IPS-NIHi11 (cell line): ENCODE results near the gene CAMTA1.
"Not testable (repeated sequence)": the region's sequence is repeated elsewhere in the genome, so short reads cannot be mapped to it uniquely, and the experiment has no call there.

Experiments
- DNase-seq: peaks from one replicate; pipeline ENCODE4 v3.0.0; 2012; ENCODE audit warnings: mixed read lengths, low spot score

The CAMTA1 gene

DNA sequence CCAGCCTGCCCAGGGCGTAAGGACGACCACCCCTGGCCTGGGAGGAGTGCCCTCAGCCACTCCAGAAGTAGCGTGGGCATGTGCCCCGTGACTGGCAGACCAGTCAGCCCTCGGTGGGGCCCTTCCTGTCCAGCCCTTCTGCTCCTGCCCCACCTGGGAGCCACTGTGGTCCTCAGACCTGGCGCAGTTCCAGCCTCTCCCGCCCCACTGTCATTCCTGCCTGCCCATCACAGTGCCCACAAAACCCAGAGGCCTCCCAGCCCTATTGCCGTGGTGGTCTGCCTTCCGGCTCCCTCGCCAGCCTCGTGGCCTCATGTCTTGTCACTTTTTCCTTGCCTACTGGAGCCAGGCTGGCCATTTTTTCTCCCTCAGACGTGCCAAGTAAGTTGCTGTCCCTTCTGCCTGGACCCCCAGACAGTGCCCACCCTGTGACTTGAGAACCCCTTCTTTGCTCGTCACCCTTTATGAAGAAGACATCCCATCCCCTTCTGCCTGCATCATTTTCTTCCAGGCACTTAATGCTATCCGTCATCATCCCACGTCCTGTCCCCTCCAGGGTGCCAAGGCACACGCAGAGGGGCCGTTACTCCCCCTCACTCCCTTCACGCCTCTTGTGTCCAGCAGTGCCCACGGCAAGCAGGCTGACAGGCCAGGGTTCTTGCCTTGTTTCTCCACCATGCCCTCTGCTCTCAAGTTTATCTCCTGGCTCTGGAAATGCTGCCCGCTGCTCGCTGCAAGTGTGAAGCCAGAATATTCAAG, 122.6 kb downstream of the CAMTA1 start:
- DNase-seq = no peak

DNA sequence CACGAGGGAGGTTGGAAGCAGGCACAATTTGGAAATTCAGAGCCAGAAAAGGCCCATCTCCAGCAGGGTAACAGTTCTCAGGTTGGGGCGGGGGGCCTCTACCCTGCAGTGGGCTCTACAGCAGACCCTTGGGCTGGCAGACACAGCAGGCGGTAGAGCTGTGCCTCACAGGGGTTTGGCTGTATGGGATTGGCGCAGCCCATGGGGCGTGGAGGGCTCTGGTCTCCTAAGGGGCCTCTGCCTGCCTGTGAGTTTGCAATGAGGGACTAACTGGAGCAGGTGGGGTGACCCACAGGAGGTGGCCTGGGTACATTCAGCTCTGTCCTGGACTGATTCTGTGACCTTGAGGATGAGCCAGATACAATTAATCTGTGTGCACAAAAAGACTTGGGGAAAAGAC, 124.1 kb downstream of the CAMTA1 start:
- DNase-seq = no peak

DNA sequence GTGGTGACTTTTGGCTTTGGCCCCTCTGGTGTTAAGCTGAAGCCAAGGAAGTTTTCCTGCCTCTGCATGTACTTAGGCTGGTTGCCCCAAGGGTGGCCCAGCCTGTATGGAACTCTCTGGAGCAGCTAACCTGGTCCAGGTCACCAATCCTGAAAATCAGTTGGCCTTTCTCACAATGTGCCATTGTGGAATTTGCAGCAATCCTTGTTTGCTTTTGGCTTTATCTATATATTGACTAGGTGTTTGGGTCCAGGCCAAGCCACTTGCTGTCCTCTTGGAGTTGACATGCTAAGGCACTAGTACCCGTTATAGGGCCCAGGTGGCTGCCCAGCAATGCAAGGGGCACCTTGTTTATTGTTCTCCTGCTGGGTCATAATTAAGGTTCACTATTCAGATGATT, 124.6 kb downstream of the CAMTA1 start:
- DNase-seq = no peak

DNA sequence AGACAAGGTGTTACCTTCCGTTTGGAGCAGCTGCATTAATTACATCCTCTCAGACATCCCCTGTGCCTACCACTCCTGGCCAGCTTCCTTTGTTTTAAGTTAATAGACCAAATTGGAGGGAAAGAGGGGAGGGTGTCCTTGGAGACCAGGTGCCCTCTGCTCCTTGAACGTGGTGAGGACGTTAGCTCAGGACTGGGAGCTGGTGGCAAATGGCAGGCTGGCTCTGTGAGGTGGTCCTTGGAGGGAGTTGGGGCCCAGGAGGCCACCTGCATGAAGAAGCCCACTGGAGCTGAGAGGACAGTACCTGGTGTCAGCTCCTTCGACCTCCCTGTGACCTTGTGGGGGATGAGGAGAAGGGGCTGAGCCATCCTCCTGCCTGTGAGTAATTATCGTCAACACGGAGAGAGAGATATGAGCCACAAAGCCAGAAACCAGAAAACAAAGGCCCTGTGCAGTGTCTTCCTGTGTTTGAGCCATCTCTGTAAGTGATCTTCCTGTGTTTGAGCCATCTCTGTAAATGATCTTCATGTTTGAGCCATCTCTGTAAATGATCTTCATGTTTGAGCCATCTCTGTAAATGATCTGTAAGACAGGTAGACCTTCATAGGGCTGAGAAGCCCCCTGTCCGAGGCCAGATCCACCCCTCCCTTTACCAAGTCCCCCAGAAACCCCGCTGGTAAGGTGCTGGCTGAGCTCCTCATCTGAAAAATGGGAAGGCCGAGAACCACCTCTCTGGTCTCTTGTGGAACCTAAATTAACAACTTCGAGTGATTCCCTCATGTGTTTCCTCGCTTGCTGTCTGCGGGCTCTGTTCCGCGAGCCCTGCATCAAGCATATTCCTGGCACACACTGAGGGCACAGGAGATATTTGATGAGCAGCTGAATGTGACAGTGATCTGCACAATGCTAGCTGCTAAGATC, 126.0 kb downstream of the CAMTA1 start:
- no peak for DNase-seq

DNA sequence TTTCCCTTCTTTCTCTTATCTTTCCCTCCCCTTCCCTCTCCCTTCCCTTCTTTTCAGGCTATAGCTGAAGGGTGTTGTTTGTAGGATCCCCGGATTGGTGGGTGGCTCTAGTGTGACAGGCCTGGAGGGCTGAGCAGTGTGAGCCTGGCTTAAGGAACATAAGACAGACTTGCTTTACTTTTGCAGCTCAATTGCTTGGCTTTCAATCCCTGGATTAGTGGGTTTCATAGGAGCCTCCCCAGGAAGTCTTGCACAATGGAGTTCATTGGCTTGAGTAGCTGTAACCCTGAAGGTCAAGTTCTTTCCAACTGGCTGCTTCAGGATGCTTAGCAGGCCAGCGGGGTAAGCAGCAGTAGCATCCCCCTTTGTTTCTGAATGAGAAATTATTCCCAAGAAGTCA, 126.7 kb downstream of the CAMTA1 start:
- DNase-seq = no peak

DNA sequence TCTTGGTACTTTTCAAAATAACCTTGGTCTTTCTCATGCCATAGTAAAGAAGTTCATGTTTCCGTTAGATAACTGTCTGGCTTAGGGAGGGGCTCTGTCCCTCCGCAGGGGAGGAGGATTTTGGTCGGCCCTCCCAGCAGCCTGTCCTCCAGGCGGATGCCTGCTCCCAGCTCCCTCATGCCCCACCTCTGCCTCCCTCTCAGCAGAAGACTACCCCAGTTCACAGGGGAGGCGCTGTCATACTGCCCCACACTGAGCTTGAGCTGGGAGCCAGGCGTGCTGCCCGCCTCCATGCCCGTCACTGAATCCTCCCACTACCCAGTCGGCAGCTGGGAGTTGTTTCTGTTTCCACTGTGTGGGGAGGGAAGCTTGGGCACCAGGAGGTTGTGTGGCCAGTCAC, 127.3 kb downstream of the CAMTA1 start:
- DNase-seq = no peak

DNA sequence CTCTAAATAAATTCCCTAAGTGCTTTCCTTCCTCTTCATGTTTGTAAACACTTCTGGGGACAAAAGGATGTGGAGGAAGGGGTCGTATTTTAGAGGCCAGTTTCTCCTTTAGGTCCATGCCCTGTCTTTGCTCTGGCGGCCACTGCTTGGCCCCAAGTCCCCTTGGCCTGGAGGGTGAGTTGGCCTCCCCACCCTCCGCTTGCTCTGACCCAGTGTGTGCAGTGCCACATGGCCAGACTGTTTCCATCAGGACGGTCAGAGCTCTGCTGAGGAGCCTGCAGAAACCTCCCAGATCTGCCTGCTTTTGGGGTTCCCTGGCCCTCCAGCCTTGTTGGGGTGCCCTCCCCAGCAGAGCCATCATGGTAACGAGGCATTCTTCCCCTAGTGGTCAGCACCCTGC, 127.8 kb downstream of the CAMTA1 start:
- no peak for DNase-seq

DNA sequence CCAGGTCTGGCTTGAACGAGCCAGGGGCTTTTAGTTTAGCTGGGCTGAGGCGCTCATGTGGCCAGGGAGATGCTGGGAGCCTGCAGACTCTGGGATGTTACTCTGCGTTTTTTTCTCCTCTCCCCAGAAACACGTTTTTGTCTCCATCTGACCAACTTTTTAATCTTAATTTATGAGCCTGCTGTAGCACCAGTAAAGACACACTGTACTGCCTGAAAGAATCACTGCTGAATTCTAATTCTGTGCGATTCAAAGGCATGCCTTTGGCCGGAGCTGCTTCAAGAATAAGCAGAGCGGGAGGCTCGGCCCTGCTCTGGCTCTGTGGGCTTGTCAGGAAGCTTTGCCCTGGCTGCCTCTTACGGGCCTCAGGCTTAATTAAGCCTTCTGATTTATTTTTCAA, 129.5 kb downstream of the CAMTA1 start:
- DNase-seq = no peak

DNA sequence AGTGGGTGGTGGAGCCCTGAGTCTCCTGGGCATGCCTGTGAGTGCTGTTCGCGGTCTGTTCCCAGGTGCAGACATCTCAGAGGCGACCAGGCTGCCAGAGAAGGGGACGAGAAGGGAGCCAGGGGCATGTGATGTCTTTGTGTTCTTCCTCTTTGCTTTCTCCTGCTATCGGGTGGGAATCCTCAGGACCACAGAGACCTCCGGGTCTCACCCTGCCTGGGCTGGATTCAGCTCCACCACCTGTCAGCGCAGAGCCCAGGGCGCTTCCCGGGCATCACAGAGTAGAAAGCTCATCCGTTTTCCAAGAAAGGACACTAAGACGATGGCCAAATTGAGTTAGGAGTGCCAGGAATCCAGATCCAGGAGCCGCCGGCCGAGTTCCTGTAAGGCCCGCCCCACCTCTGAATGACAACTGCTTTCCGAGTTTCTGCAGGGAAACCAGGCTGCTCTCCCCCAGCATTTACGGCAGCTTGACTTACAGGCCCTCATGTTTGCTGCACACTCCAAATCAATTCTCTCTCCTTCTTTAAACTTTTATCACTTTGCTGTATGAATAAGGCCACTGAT, 130.8 kb downstream of the CAMTA1 start:
- no peak for DNase-seq

DNA sequence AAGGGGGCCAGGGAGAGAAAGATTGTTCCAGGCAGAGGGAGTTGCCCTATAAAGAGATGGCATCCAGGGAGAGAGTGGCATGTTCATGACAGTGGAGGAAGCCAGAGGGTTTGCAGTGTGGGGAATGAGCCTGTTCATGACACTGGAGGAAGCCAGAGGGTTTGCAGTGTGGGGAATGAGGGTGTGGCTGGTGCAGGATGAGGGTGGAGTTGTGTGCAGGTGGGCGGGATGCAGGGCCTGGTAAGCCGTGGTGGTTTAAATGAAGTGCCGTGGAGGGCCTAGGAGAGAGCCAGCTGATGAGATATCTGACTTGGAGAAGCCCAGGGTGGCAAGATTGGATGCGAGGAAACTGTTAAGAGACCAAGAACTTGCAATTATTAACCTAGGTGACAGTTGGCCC, 131.8 kb downstream of the CAMTA1 start:
- no peak for DNase-seq

DNA sequence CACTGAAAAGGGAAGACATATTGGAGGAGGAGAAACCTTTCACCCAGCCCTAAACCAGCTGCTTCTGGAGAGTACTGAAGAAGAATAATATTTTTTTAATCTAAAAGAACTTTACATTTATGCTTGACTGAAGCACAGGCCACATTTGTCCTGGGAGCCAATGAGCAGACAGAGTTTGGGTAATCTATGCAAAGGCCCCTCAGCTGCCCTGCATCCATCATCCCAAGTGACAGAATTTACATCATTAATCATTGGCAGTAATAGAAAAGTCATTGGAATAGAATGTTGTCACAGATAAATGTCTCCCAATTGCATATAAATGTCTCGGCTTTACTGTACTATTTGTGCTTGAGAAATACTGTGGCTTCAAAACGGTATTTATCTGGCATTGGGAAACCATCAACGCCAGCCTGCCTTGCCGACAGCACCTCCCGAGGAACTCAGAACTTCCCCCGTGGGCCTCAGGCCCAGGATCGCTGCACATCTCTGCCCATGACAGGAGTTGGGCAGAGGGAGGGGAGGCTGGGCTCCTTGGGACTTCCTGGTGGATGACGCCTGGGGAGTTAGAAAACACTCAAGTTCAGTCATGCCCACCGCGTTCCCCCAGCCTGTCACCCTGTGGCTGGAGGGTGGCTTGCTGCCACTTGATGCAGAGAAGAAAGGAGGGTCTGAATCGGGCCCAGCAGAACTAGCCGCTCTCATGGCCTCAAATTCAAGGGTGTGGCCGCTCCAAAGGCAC, 133.1 kb downstream of the CAMTA1 start:
- no peak for DNase-seq

DNA sequence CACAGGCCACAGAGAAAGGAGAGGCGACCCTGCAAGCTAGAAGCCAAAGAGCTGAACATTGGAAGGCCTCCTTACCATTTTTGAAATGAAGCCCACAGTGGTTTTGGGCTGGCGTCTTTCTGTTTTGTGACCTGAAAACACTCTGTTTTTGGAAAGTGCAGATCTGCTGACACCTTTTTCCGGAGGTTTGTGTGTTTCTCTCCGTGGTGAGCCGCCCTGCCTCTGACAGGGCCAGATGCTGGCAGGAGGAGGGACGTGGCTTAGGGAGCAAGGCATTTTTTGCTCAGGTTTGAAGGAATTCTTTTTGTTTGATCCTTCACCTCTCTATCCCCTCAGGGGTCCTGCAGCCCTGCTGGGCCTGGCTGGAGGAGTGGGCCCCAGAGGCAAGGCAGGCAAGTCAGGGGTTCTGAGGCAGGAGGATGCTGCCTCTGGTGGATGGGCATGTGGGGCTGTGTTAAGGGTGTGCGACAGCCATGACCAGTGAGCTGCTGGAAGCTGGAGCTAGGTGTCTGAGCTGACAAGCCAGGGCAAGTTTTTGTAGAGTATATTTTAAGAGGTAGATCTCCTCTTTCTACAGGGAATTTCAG, 133.8 kb downstream of the CAMTA1 start:
- DNase-seq = no peak

DNA sequence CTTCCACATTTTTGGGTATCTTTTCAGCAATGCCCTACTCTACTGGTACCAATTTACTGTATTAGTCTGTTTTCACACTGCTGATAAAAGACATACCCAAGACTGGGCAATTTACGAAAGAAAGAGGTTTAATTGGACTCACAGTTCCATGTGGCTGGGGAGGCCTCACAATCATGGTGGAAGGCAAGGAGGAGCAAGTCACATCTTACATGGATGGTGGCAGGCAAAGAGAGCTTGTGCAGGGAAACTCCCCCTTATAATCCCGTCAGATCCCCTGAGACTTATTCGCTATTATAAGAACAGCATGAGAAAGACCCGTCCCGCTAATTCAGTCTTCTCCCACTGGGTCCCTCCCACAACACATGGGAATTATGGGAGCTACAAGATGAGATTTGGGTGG, 136.3 kb downstream of the CAMTA1 start:
- not testable (repeated sequence) for DNase-seq

DNA sequence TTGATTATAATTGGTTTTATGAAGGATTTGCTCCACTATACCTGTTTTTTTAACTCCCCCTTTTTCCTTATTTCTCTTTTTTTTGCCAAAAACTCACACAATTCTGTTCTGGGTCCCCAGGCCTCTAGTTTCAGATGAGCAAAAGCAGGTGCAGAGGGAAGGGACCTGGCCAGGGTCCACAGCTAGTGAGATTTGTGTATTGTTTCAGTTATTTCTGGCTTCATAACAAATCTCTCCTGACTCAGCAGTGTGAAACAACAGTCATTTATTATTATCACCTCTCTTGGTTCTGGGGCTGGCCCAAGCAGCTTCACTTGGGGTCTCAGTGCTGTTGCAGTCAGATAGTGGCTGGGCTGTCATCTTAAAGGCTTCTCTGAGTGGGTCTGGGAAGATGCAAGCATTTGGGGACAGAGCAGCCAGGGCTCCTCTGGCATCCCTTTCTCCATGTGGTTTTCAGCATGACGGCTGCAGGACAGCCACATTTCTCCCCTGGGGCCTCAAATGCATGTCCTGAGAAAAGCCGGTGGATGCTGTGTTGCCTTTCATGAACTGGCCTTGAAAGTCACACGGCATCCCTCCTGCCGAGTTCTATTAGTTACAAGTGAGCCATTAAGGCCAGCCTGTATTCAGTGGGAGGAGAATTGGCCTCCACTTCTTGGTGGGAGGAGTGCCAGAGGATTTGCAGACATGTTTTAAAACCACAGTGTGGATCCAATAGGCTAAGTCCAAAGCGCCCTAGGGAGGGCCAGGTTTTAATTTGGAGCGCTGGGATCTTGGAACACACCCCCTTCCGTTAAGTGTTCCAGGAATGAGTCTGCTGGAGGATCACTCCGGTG, 137.1 kb downstream of the CAMTA1 start:
- peak; percentile 38 for DNase-seq

DNA sequence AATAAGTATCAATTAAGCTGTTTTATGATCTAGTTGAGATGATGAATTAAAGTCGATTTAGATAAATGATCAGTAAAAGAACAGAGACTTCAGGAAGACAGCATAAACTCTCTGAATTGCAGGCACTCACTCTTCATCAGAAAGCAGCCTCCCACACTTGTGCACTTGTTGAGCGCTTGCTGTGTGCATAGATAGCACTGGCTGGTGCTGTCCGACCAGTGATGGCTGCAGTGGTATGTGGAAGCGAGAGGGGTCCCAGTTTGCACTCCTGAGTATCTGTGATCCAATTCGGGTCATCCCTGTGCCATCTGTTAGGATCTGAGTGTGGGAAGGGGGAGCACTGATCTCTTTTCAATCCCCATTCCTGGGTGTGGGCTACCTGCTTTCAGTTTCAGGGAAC, 137.8 kb downstream of the CAMTA1 start:
- no peak for DNase-seq

DNA sequence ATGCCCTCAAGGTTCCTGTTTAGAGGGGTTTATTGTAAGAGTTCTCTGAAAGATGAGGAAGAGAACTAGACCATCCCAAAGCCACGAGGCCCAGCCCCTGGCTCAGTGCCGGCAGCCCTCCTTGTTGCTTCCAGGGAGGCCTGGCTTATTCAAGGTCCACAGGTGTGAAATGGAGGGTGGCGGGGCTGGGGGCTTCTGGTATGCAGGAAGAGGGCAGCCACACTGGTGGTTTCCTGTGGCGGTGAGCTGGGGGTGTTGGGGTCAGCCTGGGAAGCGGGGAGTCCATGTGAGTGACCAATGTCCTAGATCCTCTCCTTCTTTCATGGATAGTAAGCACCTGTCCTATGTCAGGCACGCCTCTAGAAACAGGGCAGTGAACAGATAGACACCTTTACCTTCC, 138.2 kb downstream of the CAMTA1 start:
- no peak for DNase-seq

DNA sequence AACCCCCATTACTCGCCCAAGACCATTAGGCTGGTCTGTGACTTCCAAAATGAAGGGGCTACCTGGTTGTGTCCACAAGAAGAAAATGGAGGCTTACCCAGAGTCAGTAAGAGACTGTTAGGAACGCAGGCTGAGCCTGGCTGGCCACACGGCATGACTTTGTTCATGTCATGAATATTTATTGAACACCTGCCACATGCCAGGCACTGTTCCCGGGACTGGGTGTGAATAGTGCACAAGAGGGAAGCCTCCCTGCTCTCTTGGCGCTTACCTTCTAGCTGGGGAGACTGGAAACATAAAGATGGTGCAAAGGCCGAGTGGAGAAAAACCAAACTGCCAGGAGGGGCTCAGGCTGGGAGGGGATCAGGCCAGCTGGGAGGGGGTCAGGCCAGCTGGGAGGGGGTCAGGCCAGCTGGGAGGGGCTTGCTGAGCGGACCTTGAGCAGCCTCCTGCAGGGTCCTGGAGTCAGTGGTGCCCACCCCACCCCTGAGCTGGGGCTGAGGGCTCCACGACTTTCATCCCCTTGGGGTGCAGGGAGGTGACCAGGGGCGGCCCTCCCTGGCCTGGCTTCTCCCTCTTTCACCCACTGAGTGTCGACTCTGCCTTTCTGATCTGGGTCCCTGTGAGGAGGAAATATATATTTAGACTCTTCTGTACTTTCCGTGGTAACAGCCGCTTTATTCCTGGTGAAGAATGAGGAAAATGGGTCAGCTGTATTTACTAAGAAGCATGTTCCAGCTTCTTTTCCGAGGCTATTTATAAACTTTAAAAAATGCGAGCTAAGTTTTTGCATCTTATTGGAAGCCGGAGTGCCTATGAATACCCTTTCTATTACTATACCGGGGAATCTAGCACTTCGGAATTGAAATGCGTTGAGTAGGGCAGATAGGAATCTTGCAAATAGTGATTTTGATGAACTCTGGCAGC, 139.0 kb downstream of the CAMTA1 start:
- DNase-seq = no peak

DNA sequence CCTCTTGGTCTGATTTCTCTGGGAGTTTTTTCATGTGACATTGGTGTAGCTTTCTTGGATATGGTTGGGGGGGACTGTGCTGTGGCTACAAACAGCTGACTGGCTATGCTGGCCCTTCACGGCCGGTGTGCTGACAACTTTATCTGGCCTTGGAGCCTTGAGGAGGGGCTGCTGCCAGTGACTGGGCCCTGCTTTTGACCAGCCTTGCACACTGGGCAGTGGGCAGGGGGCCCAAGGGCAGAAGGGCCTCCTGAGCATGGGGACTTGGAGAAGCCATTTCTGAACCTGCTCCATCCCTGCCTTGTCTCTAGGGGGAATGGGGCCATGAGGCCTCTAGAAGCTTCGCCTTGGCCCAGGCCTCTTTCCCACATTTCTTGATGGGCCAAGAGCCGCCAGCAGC, 139.6 kb downstream of the CAMTA1 start:
- no peak for DNase-seq

DNA sequence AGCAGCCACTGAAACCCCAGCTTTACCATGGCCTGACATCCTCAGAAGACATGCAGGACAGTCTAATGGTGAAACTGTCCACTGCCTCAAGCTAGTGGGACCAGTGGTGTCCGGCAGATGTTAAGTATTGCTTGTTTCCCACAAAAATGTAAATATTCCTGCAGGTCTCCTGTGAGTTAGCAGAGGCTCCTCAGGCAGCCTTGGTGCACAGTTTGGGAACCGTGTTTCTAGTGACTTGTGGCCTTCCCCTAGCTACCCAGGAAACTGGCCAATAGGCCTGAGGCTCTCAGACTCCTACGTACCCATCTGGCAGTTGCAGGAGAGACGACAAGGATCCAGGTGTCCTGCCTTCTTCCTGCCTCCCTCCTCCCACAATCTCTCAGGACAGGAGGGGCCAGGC, 142.4 kb downstream of the CAMTA1 start:
- DNase-seq = no peak
